Stimulated activated CD4-positive, alpha-beta T cell treated with anti-CD3 and anti-CD28 coated beads, Interleukin-4, amount 100 ng/mL, for 48 hours (primary cell): Measurements from ENCODE around the gene YBX1.
"Not testable (repeated sequence)": the region's sequence is repeated elsewhere in the genome, so short reads cannot be mapped to it uniquely, and the experiment has no call there.

Experiments used
- DNase-seq, 2 donors: peaks; one replicate each; pipeline ENCODE4 v3.0.0-alpha.2; 2020; ENCODE audit warnings: low read depth in 2 of 2

YBX1 gene

DNA sequence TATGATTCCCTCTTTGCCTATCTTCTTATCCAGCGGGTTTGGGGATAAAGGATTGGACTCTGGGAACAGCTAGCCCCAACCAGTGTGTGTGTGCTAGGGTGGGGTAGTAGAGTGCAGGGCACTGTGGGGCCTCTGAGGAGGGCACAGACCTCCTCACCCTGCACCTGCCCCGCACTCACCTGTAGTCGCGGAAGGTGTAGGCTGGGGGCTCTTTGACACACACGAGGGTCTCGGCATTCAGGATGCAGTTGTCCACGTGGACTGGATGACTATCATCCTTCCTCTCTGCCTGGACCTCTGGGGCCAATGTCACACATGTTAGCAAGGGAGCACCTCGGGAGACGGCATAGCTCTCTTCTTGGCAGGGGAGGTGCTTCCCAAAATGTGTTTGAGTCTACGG lies 65.8 kb downstream of the YBX1 start:
- no peak for DNase-seq

DNA sequence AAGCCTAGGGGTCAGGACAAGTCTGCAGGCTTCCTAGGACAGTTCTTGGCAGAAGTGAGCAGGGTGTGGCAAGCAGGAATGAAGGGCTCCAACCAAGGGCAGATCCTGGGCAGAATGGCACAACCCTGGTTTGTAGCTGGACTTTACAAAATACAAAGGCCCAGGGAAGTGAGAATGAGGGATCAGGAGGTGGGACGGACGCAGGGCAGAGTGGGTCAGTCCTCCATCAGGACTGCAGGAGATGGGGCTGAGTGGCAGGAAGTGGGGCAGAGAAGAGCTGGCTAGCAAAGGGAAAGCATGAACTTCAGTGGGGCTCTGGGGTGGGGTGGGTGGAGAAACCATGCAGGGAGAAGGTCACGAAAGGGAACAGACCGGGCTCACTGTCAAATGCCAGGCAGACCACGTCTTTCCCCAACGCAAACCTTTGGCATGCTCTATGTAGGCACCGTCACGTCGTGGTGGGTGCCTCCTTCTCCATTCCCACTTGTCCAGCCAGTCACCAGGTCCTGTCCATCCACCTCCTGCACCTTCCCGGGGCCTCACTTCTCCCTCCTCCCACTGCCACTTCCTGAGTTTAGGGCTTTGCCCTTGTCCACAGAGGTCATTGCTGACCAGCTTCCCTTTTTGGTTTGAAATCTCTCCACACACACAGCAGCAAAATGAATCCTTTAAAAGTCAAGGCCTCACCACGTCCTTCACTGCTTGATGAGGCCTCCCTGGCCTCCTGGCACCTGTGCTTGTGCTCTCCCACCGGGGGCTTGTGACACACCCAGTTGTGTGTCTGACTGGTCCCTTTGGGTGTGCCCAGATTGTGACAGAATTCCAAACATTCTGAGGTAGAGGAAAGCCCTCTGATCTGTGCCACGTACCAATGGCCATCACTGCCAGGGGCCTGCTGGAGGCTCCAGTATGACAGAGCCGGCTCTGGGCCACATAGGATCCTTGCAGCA lies 66.5 kb downstream of the YBX1 start:
- DNase-seq = no peak

DNA sequence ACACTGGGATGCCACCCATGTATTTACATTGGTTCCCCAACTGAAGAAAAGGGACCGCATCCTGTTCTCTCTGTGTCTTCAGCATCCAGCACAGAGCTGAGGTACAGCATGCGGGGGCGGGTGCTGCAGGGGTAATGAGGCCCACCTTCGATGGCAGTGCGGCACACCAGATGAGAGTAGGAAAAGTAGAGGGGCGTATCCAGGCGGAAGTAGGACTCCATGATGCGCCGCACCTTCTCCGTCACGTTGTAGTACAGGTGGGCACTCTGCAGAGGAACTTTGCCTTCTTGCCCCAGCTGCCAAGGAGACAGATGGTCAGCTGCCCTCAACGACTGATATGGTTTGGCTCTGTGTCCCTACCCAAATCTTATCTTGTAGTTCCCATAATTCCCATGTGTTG lies 67.8 kb downstream of the YBX1 start:
- no peak for DNase-seq

DNA sequence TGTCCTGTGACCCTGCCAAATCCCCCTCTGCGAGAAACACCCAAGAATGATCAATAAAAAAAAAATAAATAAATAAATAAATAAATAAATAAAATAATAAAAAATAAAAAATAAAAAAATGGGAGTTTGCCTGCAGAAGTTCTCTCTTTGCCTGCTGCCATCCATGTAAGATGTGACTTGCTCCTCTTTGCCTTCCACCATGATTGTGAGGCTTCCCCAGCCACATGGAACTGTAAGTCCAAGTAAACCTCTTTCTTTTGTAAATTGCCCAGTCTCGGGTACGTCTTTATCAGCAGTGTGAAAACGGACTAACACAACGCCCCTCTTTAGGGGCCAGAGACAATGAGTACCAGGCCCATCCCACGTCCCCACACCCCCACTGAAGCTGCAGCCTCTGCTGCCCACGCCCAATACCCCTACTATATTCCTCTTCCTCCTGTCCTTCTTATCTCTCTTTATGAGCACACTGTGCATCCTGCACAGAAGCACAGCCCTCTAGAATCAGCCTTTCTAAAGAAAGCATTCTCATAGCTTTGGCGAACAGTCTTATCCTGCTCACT lies 69.4 kb downstream of the YBX1 start:
- DNase-seq = not testable (repeated sequence)

DNA sequence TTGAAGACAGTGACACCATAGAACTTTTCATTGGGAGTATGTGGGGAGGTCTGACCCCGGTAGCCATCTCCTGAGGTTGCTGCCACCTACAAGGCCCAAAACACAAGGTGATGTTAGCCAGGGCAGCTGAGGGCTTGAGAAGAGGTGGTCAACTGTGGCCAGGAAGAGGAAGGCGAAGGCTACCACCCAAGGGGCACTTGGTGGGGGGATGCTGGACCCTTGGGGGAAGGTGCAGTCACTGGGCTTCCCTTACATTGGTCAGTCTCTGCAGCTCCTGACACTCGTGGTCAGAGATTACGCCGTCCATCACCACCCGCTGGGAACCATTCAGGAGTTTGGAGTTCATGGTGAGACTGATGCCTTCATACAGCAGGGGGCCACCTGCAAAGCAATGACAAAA lies 70.1 kb downstream of the YBX1 start:
- no peak for DNase-seq

DNA sequence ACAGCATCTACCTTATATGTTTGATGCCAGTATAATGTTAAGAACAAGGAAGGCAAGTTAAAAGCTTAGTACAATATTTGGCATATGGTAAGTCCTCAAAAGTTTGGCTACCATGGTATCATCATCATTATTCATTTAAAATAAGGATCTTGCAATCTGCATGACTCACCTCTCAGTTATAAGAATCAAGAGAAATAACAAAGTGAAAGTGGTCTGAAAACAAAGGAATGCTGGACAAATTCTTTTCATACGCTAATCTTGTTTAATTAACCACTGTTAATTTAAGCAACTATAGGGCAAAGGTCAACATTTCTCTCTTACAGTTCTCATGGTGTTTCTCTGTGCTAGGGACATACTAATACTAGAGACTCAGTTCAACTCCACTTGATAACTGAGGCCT lies 70.9 kb downstream of the YBX1 start:
- DNase-seq = no peak
